NCI-H1105 (cell line): ENCODE data around the gene HECW1.

ENCODE experiments used
- DNase-seq: peaks from one replicate; lab custom pipeline; 2025; lab: John Stamatoyannopoulos, UW

HECW1 gene

GRCh38 chr7:43148161-43148731 lies 35.8 kb downstream of the HECW1 start:
- DNase-seq = no peak

GRCh38 chr7:43151076-43151475 lies 38.6 kb downstream of the HECW1 start:
- DNase-seq = no peak

GRCh38 chr7:43152696-43153095 lies 40.2 kb downstream of the HECW1 start:
- DNase-seq = no peak

GRCh38 chr7:43155636-43156035 lies 43.2 kb downstream of the HECW1 start:
- DNase-seq = no peak

GRCh38 chr7:43163885-43164284 lies 51.4 kb downstream of the HECW1 start:
- DNase-seq = no peak

GRCh38 chr7:43164757-43165156 lies 52.3 kb downstream of the HECW1 start:
- no peak for DNase-seq

- DNase-seq = no peak
Observed at GRCh38 chr7:43166686-43167085, 54.2 kb downstream of the HECW1 start.

- no peak for DNase-seq
Observed at GRCh38 chr7:43169076-43169475, 56.6 kb downstream of the HECW1 start.

GRCh38 chr7:43170571-43170970 lies 58.1 kb downstream of the HECW1 start:
- DNase-seq = no peak

- no peak for DNase-seq
Observed at GRCh38 chr7:43175570-43176200, 63.2 kb downstream of the HECW1 start.

- DNase-seq = no peak
Observed at GRCh38 chr7:43179393-43179792, 66.9 kb downstream of the HECW1 start.

- no peak for DNase-seq
Observed at GRCh38 chr7:43192806-43193460, 80.5 kb downstream of the HECW1 start.

- no peak for DNase-seq
Observed at GRCh38 chr7:43193893-43194292, 81.4 kb downstream of the HECW1 start.

- DNase-seq = no peak
Observed at GRCh38 chr7:43195256-43195655, 82.8 kb downstream of the HECW1 start.

- DNase-seq = no peak
Observed at GRCh38 chr7:43195768-43196167, 83.3 kb downstream of the HECW1 start.

GRCh38 chr7:43196379-43196778 lies 83.9 kb downstream of the HECW1 start:
- DNase-seq = no peak

GRCh38 chr7:43198016-43198415 lies 85.6 kb downstream of the HECW1 start:
- DNase-seq = no peak

- DNase-seq = no peak
Observed at GRCh38 chr7:43198599-43199090, 86.2 kb downstream of the HECW1 start.

- DNase-seq = no peak
Observed at GRCh38 chr7:43199371-43200160, 87.1 kb downstream of the HECW1 start.

- no peak for DNase-seq
Observed at GRCh38 chr7:43201912-43202311, 89.5 kb downstream of the HECW1 start.

- no peak for DNase-seq
Observed at GRCh38 chr7:43204081-43204480, 91.6 kb downstream of the HECW1 start.

GRCh38 chr7:43205171-43205795 lies 92.8 kb downstream of the HECW1 start:
- DNase-seq = no peak
